Cardiac fibroblast (primary cell): ENCODE data around the gene PID1.

Experiments
- DNase-seq, 2 donors: peaks; one replicate each; pipeline versions ENCODE4 v3.0.0 to v3.0.0-alpha.2; 2010; ENCODE audit warnings: low read depth in 2 of 2
- H3K4me3 ChIP-seq, 2 donors: replicated peaks in 1 of 2; 1 replicate in 1 of 2; 2 replicates in 1 of 2; pipeline ENCODE4 v1.5.1; 2011; ENCODE audit warnings: low read depth in 2 of 2, low read length in 2 of 2, mild to moderate bottlenecking in 2 of 2, moderate library complexity in 1 of 2
- TF ChIP-seq, protein P1 (sequence below): IDR thresholded peaks from one replicate; pipeline ENCODE4 v1.5.1; 2011; ENCODE audit warnings: low read depth, mild to moderate bottlenecking, low read length, inconsistent platforms

The PID1 gene

DNA sequence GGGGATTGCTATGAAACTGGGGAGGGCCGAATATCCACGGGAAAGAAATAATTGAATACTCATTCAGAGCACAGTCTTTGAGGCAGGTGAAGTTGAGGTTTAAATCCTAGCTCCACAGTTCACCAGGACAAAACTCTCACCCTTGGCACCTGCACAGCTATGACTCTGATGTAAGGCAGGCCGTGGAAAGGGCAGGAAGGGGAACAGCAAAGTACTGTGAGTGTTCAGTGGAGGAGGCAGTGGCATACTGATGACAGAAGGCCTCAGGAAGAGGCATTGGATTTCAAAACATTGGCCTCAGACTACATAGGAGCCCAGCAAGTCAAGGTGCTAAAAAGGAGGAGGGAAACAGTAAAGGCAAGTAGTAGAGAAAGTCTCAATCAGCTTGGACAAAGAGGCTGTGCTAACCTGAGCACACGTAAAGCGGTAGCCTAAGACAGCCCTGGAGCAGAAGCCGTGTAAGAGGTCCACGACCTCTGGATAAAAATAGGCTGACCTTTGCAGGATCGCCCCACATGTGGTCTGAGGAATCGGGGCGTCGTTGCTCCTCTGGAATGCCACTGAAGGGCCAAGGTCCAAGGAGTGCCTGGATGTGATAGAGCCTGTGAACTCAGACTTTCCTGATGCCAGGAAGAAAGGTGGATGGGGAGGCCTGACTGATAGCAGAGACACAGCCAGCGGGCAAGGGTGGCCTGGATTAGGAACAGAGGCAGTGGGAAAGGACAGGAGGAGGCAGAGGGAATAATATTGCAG is 243.6 kb downstream of the PID1 start:
- H3K4me3 ChIP-seq, result no peak overlapping the region
- DNase-seq, result no peak
- TF ChIP-seq, protein P1, sequence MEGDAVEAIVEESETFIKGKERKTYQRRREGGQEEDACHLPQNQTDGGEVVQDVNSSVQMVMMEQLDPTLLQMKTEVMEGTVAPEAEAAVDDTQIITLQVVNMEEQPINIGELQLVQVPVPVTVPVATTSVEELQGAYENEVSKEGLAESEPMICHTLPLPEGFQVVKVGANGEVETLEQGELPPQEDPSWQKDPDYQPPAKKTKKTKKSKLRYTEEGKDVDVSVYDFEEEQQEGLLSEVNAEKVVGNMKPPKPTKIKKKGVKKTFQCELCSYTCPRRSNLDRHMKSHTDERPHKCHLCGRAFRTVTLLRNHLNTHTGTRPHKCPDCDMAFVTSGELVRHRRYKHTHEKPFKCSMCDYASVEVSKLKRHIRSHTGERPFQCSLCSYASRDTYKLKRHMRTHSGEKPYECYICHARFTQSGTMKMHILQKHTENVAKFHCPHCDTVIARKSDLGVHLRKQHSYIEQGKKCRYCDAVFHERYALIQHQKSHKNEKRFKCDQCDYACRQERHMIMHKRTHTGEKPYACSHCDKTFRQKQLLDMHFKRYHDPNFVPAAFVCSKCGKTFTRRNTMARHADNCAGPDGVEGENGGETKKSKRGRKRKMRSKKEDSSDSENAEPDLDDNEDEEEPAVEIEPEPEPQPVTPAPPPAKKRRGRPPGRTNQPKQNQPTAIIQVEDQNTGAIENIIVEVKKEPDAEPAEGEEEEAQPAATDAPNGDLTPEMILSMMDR, result no peak

GRCh38 chr2:229025653-229026052 is 245.4 kb downstream of the PID1 start:
- TF ChIP-seq, protein P1, result no peak
- no peak for DNase-seq

GRCh38 chr2:229022652-229023051 is 248.4 kb downstream of the PID1 start:
- TF ChIP-seq, protein P1, result no peak
- DNase-seq, result no peak
- no peak overlapping the region for H3K4me3 ChIP-seq

More at GRCh38 chr2:229025653-229026052, 245.4 kb downstream of the PID1 start:
- no peak overlapping the region for H3K4me3 ChIP-seq

- TF ChIP-seq, protein P1, result no peak
- no peak for DNase-seq
- no peak overlapping the region for H3K4me3 ChIP-seq
Measured at GRCh38 chr2:229022071-229022470, 249.0 kb downstream of the PID1 start.

- DNase-seq, result no peak
- H3K4me3 ChIP-seq, result no peak overlapping the region
- TF ChIP-seq, protein P1, result no peak
Measured at GRCh38 chr2:229009816-229010215, 261.3 kb downstream of the PID1 start.

GRCh38 chr2:229003256-229003655 is 267.8 kb downstream of the PID1 start:
- TF ChIP-seq, protein P1, result no peak
- peak; percentile 56 to 74 for DNase-seq
- H3K4me3 ChIP-seq, result no peak overlapping the region

DNA sequence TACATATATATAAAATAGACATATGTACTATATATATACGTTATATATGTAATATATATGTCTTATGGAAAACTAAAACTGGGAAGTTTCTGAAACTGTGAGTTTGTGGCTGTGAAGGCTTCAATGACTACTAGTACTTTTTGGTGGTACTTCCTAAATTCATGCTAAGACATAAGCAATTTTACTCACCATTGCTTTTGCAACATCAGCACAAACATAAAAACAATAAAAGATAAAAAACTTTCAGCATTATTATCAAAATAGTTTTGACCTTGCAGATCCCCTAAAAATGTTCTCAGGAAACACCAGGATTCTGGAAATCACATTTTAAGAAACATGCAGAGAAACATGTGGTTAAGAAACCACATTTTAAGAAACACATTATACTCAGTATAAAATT is 269.9 kb downstream of the PID1 start:
- TF ChIP-seq, protein P1, result no peak
- DNase-seq, result no peak
- H3K4me3 ChIP-seq, result no peak overlapping the region
